K562 (cell line): ENCODE measurements around the gene TIMM44. TPM values are rescaled to one million over a fixed set of nuclear protein-coding genes. Genes with fewer than 3 reads are reported as not detected.

Experiments
- BRD4 ChIP-seq: fragments of 200-600 bp; sonication (generic); IDR thresholded peaks from 2 replicates; pipeline ENCODE4 v1.6.1; 2017; ENCODE audit warnings: inconsistent platforms
- CBX3 ChIP-seq, 2 experiments: IDR thresholded peaks; 1 replicate in 1 of 2; 2 replicates in 1 of 2; pipeline ENCODE4 v1.6.1; 2012; ENCODE audit warnings: inconsistent platforms in 2 of 2, low read length in 2 of 2, borderline replicate concordance in 1 of 2, control low read depth in 1 of 2
- CHD1 ChIP-seq: fragments of 200-600 bp; sonication (generic); IDR thresholded peaks from one replicate; pipeline ENCODE4 v1.6.1; 2012; ENCODE audit warnings: mild to moderate bottlenecking, moderate library complexity, low read length, inconsistent platforms
- CREM ChIP-seq: IDR thresholded peaks from 2 replicates; pipeline ENCODE4 v1.6.1; 2014; ENCODE audit warnings: antibody characterized with exemption, low read depth
- FOXA3 ChIP-seq, 2 experiments: fragments of 450-650 bp in 1 of 2; sonication (generic) in 1 of 2; formaldehyde crosslinking; IDR thresholded peaks in 1 of 2; conservative IDR thresholded peaks in 1 of 2; 2 replicates each; pipeline versions ENCODE4 v1.4.0 to v1.8.0; 2020 to 2022; ENCODE audit warnings: mild to moderate bottlenecking in 2 of 2, missing genetic modification reagents in 1 of 2
- HNRNPLL ChIP-seq: fragments of 200-400 bp; formaldehyde crosslinking; IDR thresholded peaks from 2 replicates; pipeline ENCODE4 v1.6.1; 2017; ENCODE audit warnings: low read length, low read depth, mild to moderate bottlenecking; ENCODE audit not compliant: poor library complexity, severe bottlenecking
- KDM1A ChIP-seq, 2 experiments: fragments of 450-650 bp; IDR thresholded peaks; 2 replicates each; pipeline ENCODE4 v1.6.1; 2016; ENCODE audit warnings: mild to moderate bottlenecking in 2 of 2
- KHSRP ChIP-seq: fragments of 450-650 bp; IDR thresholded peaks from 2 replicates; pipeline ENCODE4 v1.6.1; 2017
- RCOR1 ChIP-seq, 2 experiments: IDR thresholded peaks; 2 replicates each; pipeline ENCODE4 v1.6.1; 2012; ENCODE audit warnings: low read depth in 2 of 2, low read length in 2 of 2, borderline replicate concordance in 1 of 2, improper control_type of control experiment in 1 of 2
- TBL1XR1 ChIP-seq, 2 experiments: IDR thresholded peaks; 2 replicates each; pipeline ENCODE4 v1.6.1; 2012; ENCODE audit warnings: improper control_type of control experiment in 2 of 2, low read length in 2 of 2, mild to moderate bottlenecking in 1 of 2
- polyA plus RNA-seq, 8 experiments: library from polyadenylated mRNA; depleted of rRNA in 4 of 8; stranded (reverse) in 5 of 8; unstranded in 3 of 8; fragments of >200 nt; fragmentation: Nextera tagmentation in 2 of 8; fragmentation: Illumina TruSeq in 1 of 8; extraction: Ambion mirVana in 2 of 8; extraction: Trizol in 1 of 8; gene quantifications; 2 replicates each; pipeline versions ENCODE4 v1.2.1 to v1.2.3, GENCODE V29; 2011 to 2014; ENCODE audit warnings: inconsistent platforms in 1 of 8, missing spikeins in 1 of 8
- total RNA-seq, 7 experiments: library from RNA; depleted of rRNA in 6 of 7; stranded (reverse); fragments of >200 nt in 6 of 7; fragmentation: Illumina TruSeq in 2 of 7; extraction: Trizol in 2 of 7; gene quantifications; 2 replicates each; pipeline versions ENCODE4 v1.2.1 to v1.2.3, GENCODE V29; 2011 to 2021; ENCODE audit warnings: low replicate concordance in 1 of 7
- TF ChIP-seq, protein P1 (sequence below): fragments of 450-650 bp; IDR thresholded peaks from 2 replicates; pipeline ENCODE4 v1.6.1; 2016; ENCODE audit warnings: low read depth
- TF ChIP-seq, protein P2 (sequence below), 2 experiments: IDR thresholded peaks; 2 replicates each; pipeline ENCODE4 v1.6.1; 2011; ENCODE audit warnings: borderline replicate concordance in 1 of 2, control low read depth in 1 of 2, low read depth in 1 of 2, low read length in 1 of 2, mild to moderate bottlenecking in 1 of 2, mixed read lengths in 1 of 2, moderate library complexity in 1 of 2; ENCODE audit not compliant: insufficient read depth in 1 of 2, insufficient read length in 1 of 2, poor library complexity in 1 of 2, severe bottlenecking in 1 of 2; ENCODE audit errors: extremely low read depth in 1 of 2
- TF ChIP-seq, protein P3 (sequence below): sonication (generic); formaldehyde crosslinking; IDR thresholded peaks from 2 replicates; pipeline ENCODE4 v1.8.1; 2023; ENCODE audit warnings: mild to moderate bottlenecking, missing genetic modification reagents

TIMM44 gene
- total and polyA plus RNA-seq, 9 of the 15 experiments (the other 6 are each of a cell fraction or from before 2014, with no cell fraction given), result 10.3 to 231 (median 89.3) TPM

DNA sequence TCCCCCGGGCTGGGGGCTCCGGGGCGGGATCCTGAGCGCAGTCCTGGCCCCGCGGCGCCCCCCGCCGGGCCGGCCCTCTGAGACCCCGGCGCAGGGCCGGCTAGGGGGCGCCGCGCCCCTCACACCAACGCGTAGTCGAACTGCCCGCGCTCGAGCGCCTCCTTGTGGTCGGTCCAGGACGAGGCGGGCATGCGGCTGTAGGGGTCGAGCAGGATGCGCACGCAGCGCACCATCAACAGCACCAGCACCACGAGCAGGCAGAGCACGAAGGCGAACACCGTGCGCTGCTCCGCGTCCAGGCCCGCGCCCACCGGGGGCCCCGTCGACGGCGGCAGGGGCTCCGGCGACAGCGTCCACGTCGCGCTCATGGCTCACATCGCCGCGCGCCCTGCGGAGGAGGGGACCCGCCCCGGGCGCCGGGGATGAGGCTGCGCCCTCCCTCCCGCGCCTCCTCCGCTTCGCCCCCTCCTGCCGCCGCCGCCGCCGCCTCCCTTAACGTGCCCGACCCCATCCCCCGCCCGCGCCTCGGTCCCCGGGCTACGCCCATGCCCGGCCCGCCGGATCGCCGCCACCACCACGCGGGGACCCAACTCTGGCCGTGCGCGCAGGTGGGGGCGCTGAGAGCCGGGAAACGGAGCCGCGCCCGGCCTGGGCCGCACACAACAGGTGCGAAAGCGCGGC is 18.2 kb downstream of the TIMM44 start (continued):
- no peak for TF ChIP-seq KDM1A (IDR thresholded peaks at IDR 0.05)
- no peak for TF ChIP-seq CHD1
- peak; percentile 69 for TF ChIP-seq HNRNPLL
- TF ChIP-seq TBL1XR1 (IDR thresholded peaks at IDR 0.05; ENCODE audit: low read length in 2 of 2), result no peak
- TF ChIP-seq, protein P1, sequence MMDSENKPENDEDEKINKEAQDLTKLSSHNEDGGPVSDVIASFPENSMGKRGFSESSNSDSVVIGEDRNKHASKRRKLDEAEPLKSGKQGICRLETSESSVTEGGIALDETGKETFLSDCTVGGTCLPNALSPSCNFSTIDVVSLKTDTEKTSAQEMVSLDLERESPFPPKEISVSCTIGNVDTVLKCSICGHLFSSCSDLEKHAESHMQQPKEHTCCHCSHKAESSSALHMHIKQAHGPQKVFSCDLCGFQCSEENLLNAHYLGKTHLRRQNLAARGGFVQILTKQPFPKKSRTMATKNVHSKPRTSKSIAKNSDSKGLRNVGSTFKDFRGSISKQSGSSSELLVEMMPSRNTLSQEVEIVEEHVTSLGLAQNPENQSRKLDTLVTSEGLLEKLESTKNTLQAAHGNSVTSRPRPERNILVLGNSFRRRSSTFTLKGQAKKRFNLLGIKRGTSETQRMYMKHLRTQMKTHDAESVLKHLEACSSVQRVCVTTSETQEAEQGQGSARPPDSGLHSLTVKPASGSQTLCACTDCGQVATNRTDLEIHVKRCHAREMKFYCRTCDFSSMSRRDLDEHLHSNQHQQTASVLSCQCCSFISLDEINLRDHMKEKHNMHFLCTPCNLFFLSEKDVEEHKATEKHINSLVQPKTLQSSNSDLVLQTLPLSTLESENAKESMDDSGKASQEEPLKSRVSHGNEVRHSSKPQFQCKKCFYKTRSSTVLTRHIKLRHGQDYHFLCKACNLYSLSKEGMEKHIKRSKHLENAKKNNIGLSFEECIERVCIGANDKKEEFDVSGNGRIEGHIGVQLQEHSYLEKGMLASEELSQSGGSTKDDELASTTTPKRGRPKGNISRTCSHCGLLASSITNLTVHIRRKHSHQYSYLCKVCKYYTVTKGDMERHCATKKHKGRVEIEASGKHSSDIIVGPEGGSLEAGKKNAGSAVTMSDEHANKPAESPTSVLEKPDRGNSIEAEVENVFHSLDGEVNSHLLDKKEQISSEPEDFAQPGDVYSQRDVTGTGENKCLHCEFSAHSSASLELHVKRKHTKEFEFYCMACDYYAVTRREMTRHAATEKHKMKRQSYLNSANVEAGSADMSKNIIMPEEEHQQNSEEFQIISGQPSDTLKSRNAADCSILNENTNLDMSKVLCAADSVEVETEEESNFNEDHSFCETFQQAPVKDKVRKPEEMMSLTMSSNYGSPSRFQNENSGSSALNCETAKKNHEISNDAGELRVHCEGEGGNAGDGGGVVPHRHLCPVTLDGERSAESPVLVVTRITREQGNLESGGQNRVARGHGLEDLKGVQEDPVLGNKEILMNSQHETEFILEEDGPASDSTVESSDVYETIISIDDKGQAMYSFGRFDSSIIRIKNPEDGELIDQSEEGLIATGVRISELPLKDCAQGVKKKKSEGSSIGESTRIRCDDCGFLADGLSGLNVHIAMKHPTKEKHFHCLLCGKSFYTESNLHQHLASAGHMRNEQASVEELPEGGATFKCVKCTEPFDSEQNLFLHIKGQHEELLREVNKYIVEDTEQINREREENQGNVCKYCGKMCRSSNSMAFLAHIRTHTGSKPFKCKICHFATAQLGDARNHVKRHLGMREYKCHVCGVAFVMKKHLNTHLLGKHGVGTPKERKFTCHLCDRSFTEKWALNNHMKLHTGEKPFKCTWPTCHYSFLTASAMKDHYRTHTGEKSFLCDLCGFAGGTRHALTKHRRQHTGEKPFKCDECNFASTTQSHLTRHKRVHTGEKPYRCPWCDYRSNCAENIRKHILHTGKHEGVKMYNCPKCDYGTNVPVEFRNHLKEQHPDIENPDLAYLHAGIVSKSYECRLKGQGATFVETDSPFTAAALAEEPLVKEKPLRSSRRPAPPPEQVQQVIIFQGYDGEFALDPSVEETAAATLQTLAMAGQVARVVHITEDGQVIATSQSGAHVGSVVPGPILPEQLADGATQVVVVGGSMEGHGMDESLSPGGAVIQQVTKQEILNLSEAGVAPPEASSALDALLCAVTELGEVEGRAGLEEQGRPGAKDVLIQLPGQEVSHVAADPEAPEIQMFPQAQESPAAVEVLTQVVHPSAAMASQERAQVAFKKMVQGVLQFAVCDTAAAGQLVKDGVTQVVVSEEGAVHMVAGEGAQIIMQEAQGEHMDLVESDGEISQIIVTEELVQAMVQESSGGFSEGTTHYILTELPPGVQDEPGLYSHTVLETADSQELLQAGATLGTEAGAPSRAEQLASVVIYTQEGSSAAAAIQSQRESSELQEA, result no peak
- TF ChIP-seq CREM, result peak; percentile 61
- TF ChIP-seq RCOR1 (IDR thresholded peaks at IDR 0.05; ENCODE audit: borderline replicate concordance in 1 of 2, low read depth in 2 of 2, low read length in 2 of 2), result peak in 1 of 2 experiments; percentile 68; a peak in 1 of 4 replicates
- TF ChIP-seq, protein P2, sequence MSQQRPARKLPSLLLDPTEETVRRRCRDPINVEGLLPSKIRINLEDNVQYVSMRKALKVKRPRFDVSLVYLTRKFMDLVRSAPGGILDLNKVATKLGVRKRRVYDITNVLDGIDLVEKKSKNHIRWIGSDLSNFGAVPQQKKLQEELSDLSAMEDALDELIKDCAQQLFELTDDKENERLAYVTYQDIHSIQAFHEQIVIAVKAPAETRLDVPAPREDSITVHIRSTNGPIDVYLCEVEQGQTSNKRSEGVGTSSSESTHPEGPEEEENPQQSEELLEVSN (IDR thresholded peaks at IDR 0.05; ENCODE audit: borderline replicate concordance in 1 of 2, extremely low read depth in 1 of 2, insufficient read depth in 1 of 2, insufficient read length in 1 of 2, low read depth in 1 of 2, low read length in 1 of 2, poor library complexity in 1 of 2, severe bottlenecking in 1 of 2), result peak; percentile 97 to 98
- no peak for TF ChIP-seq KHSRP
- TF ChIP-seq, protein P3, sequence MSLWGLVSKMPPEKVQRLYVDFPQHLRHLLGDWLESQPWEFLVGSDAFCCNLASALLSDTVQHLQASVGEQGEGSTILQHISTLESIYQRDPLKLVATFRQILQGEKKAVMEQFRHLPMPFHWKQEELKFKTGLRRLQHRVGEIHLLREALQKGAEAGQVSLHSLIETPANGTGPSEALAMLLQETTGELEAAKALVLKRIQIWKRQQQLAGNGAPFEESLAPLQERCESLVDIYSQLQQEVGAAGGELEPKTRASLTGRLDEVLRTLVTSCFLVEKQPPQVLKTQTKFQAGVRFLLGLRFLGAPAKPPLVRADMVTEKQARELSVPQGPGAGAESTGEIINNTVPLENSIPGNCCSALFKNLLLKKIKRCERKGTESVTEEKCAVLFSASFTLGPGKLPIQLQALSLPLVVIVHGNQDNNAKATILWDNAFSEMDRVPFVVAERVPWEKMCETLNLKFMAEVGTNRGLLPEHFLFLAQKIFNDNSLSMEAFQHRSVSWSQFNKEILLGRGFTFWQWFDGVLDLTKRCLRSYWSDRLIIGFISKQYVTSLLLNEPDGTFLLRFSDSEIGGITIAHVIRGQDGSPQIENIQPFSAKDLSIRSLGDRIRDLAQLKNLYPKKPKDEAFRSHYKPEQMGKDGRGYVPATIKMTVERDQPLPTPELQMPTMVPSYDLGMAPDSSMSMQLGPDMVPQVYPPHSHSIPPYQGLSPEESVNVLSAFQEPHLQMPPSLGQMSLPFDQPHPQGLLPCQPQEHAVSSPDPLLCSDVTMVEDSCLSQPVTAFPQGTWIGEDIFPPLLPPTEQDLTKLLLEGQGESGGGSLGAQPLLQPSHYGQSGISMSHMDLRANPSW, result no peak
- TF ChIP-seq BRD4, result no peak
- peak in 1 of 2 experiments; percentile 70; a peak in 1 of 4 replicates for TF ChIP-seq FOXA3 (CRISPR knock-in tag; conservative IDR thresholded peaks at IDR 0.05 in 1 of 2, IDR thresholded peaks at IDR 0.05 in 1 of 2)
- peak in 1 of 2 experiments; percentile 87; a peak in 1 of 3 replicates for TF ChIP-seq CBX3 (IDR thresholded peaks at IDR 0.05; ENCODE audit: borderline replicate concordance in 1 of 2, low read length in 2 of 2)
